Neuronal stem cell (in vitro differentiated cells): ENCODE results near the gene RRBP1.

Source experiments
- DNase-seq: peaks from one replicate; pipeline ENCODE4 v3.0.0-alpha.2; 2013; ENCODE audit warnings: low spot score
- H2AFZ ChIP-seq: one replicate; pipeline ENCODE4 v1.6.1; 2013; ENCODE audit warnings: mild to moderate bottlenecking, low read length, inconsistent platforms
- H2AK5ac ChIP-seq: 2 replicates; pipeline ENCODE4 v1.6.1; 2013; ENCODE audit warnings: low read depth, mild to moderate bottlenecking, inconsistent platforms, low read length, moderate library complexity, mixed read lengths
- H2BK120ac ChIP-seq: 2 replicates; pipeline ENCODE4 v1.6.1; 2013; ENCODE audit warnings: low read depth, mild to moderate bottlenecking, inconsistent platforms, low read length, moderate library complexity, mixed read lengths
- H2BK12ac ChIP-seq: one replicate; pipeline ENCODE4 v1.6.1; 2013; ENCODE audit warnings: low read length, inconsistent platforms
- H2BK15ac ChIP-seq: 2 replicates; pipeline ENCODE4 v1.6.1; 2013; ENCODE audit warnings: mild to moderate bottlenecking, low read length, inconsistent platforms, mixed read lengths
- H2BK5ac ChIP-seq: one replicate; pipeline ENCODE4 v1.6.1; 2013; ENCODE audit warnings: inconsistent platforms, mild to moderate bottlenecking, low read length, moderate library complexity
- H3K14ac ChIP-seq: one replicate; pipeline ENCODE4 v1.6.1; 2013; ENCODE audit warnings: low read length, inconsistent platforms
- H3K18ac ChIP-seq: 2 replicates; pipeline ENCODE4 v1.6.1; 2013; ENCODE audit warnings: low read length, inconsistent platforms
- H3K23ac ChIP-seq: 2 replicates; pipeline ENCODE4 v1.6.1; 2013; ENCODE audit warnings: low read depth, mild to moderate bottlenecking, mixed read lengths, low read length, inconsistent platforms; ENCODE audit not compliant: poor library complexity
- H3K27ac ChIP-seq: replicated peaks from 3 replicates; pipeline ENCODE4 v1.5.1; 2013; ENCODE audit warnings: low read length, inconsistent platforms
- H3K27me3 ChIP-seq, 3 experiments: 2 replicates each; pipeline ENCODE4 v1.6.1; 2013; ENCODE audit warnings: low read length in 3 of 3, mild to moderate bottlenecking in 2 of 3, inconsistent platforms in 1 of 3, low read depth in 1 of 3, mixed read lengths in 1 of 3, moderate library complexity in 1 of 3; ENCODE audit not compliant: control insufficient read depth in 3 of 3, insufficient read depth in 3 of 3
- H3K36me3 ChIP-seq, 2 donors: replicated peaks in 1 of 2; 2 replicates each; pipeline ENCODE4 v1.6.1; 2013; ENCODE audit warnings: low read length in 2 of 2; ENCODE audit not compliant: control insufficient read depth in 2 of 2, insufficient read depth in 2 of 2
- H3K4ac ChIP-seq: 2 replicates; pipeline ENCODE4 v1.6.1; 2013; ENCODE audit warnings: inconsistent platforms, mild to moderate bottlenecking, low read length, moderate library complexity
- H3K4me1 ChIP-seq, 2 donors: 1 replicate in 1 of 2; 2 replicates in 1 of 2; pipeline ENCODE4 v1.6.1; 2013; ENCODE audit warnings: low read length in 2 of 2, low read depth in 1 of 2; ENCODE audit not compliant: control insufficient read depth in 2 of 2, insufficient read depth in 1 of 2
- H3K4me2 ChIP-seq: one replicate; pipeline ENCODE4 v1.6.1; 2013; ENCODE audit warnings: mild to moderate bottlenecking, low read length, inconsistent platforms; ENCODE audit not compliant: insufficient read depth, poor library complexity, severe bottlenecking
- H3K4me3 ChIP-seq, 2 donors: 2 replicates each; pipeline ENCODE4 v1.5.1; 2013; ENCODE audit warnings: low read length in 2 of 2, mild to moderate bottlenecking in 2 of 2, inconsistent platforms in 1 of 2, moderate library complexity in 1 of 2
- H3K79me1 ChIP-seq: one replicate; pipeline ENCODE4 v1.6.1; 2013; ENCODE audit warnings: low read depth, mild to moderate bottlenecking, inconsistent platforms, low read length, moderate library complexity
- H3K9ac ChIP-seq: one replicate; pipeline ENCODE4 v1.6.1; 2013; ENCODE audit warnings: mild to moderate bottlenecking, low read depth, low read length, inconsistent platforms; ENCODE audit not compliant: poor library complexity
- H3K9me3 ChIP-seq, 2 donors: replicated peaks in 1 of 2; 2 replicates each; pipeline versions ENCODE3 to v1.6.1; 2013; ENCODE audit warnings: low read length in 2 of 2, mild to moderate bottlenecking in 2 of 2, inconsistent platforms in 1 of 2, low read depth in 1 of 2, mixed read lengths in 1 of 2, moderate library complexity in 1 of 2; ENCODE audit not compliant: control insufficient read depth in 2 of 2, insufficient read depth in 1 of 2
- H4K8ac ChIP-seq: one replicate; pipeline ENCODE4 v1.6.1; 2013; ENCODE audit warnings: low read depth, mild to moderate bottlenecking, inconsistent platforms, low read length, moderate library complexity
- H4K91ac ChIP-seq: one replicate; pipeline ENCODE4 v1.6.1; 2013; ENCODE audit warnings: low read length, low read depth, mild to moderate bottlenecking, inconsistent platforms; ENCODE audit not compliant: poor library complexity
- WGBS, 2 donors: extraction: QIAGEN DNeasy Blood & Tissue Kit; methylation state at CpG; one replicate each; pipeline ENCODE4 v1.1.7; 2013; ENCODE audit warnings: missing lambda C conversion rate in 2 of 2, mixed read lengths in 1 of 2; ENCODE audit not compliant: insufficient read length in 2 of 2, insufficient replicate concordance in 1 of 2; ENCODE audit errors: extremely low coverage in 2 of 2; 5-methylcytosine and 5-hydroxymethylcytosine counted together

Gene RRBP1

DNA sequence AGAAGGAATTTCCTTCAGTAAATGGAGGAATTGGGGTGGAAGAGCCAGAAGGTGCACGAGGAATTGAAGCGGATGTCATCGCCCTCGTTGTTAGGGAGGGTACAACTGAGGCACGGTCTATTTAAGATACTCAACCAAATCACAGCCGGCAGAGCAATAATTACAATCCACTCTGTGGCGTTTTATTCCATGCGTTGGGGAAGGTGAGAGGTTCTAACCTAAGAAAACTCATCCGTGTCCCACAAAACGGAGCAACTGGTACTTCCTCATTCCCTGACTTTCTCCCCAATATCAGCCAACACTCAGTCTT is 802 bp upstream of the RRBP1 start:
- no peak overlapping the region for H2AK5ac ChIP-seq
- peaks cover 0 to 9% of the 10 kb centered on the region in 2 donors for H3K4me1 ChIP-seq
- WGBS, 2 donors: no CpG with 5 or more reads among the region's 10 CpGs
- H3K27ac ChIP-seq: no peak overlapping the region
- peak overlapping the region; percentile 35 for H3K4me2 ChIP-seq
- H2BK5ac ChIP-seq: no peak overlapping the region
- peak overlapping the region; percentile 94 for H2AFZ ChIP-seq
- H3K4me3 ChIP-seq: peak overlapping the region; percentile 71 to 75
- no peak overlapping the region for H3K14ac ChIP-seq
- H3K4ac ChIP-seq: no peak overlapping the region
- H2BK15ac ChIP-seq: peak overlapping the region; percentile 7
- no peak overlapping the region for H3K23ac ChIP-seq
- no peaks in the 10 kb centered on the region for H3K36me3 ChIP-seq
- no peaks in the 10 kb centered on the region for H3K9me3 ChIP-seq
- H3K18ac ChIP-seq: no peak overlapping the region
- DNase-seq: no peak
- no peak overlapping the region for H2BK120ac ChIP-seq
- H4K91ac ChIP-seq: no peak overlapping the region
- H3K79me1 ChIP-seq: no peaks in the 10 kb centered on the region
- peaks cover 0 to 29% (median 4%) of the 10 kb centered on the region in 3 experiments for H3K27me3 ChIP-seq
- H3K9ac ChIP-seq: no peak overlapping the region
- H4K8ac ChIP-seq: no peak overlapping the region
- no peak overlapping the region for H2BK12ac ChIP-seq

DNA sequence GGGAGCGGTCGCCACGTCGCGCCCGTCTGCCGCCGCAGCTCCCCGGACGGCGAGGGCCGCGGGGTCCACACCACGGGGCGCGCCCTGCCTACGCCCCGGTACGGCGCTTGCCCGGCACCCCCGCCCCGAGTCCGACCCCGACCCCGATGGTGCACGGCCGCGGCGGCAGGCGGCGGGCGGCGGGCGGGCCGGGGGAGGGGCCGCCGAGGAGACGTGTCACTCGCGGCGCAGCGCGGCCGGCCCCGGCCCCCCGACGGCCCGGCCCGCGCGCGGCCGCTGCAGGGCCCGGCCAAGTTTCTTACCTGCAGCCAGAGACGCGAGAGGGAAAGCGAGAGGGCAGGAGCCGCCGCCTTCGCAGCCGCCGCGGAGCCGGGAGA is 328 bp downstream of the RRBP1 start:
- no peak overlapping the region for H2BK120ac ChIP-seq
- peaks cover 0 to 9% of the 10 kb centered on the region in 2 donors for H3K4me1 ChIP-seq
- no peaks in the 10 kb centered on the region for H3K79me1 ChIP-seq
- no peaks in the 10 kb centered on the region for H3K36me3 ChIP-seq
- H3K18ac ChIP-seq: peak overlapping the region; percentile 93
- no peak overlapping the region for H2BK5ac ChIP-seq
- no peak overlapping the region for H4K8ac ChIP-seq
- H3K23ac ChIP-seq: peak overlapping the region; percentile 61
- no peak overlapping the region for H3K4ac ChIP-seq
- H3K9ac ChIP-seq: peak overlapping the region; percentile 87
- H3K9me3 ChIP-seq: no peaks in the 10 kb centered on the region
- peak overlapping the region; percentile 94 for H2AFZ ChIP-seq
- WGBS, 2 donors: no CpG with 5 or more reads among the region's 65 CpGs
- peaks cover 0 to 24% (median 2%) of the 10 kb centered on the region in 3 experiments for H3K27me3 ChIP-seq
- no peak overlapping the region for H4K91ac ChIP-seq
- H2BK12ac ChIP-seq: no peak overlapping the region
- H3K14ac ChIP-seq: no peak overlapping the region
- peak overlapping the region; percentile 46 for H3K4me2 ChIP-seq
- no peak overlapping the region for H3K27ac ChIP-seq
- peak overlapping the region; percentile 71 to 98 for H3K4me3 ChIP-seq
- no peak overlapping the region for H2AK5ac ChIP-seq
- no peak overlapping the region for H2BK15ac ChIP-seq
- no peak for DNase-seq

DNA sequence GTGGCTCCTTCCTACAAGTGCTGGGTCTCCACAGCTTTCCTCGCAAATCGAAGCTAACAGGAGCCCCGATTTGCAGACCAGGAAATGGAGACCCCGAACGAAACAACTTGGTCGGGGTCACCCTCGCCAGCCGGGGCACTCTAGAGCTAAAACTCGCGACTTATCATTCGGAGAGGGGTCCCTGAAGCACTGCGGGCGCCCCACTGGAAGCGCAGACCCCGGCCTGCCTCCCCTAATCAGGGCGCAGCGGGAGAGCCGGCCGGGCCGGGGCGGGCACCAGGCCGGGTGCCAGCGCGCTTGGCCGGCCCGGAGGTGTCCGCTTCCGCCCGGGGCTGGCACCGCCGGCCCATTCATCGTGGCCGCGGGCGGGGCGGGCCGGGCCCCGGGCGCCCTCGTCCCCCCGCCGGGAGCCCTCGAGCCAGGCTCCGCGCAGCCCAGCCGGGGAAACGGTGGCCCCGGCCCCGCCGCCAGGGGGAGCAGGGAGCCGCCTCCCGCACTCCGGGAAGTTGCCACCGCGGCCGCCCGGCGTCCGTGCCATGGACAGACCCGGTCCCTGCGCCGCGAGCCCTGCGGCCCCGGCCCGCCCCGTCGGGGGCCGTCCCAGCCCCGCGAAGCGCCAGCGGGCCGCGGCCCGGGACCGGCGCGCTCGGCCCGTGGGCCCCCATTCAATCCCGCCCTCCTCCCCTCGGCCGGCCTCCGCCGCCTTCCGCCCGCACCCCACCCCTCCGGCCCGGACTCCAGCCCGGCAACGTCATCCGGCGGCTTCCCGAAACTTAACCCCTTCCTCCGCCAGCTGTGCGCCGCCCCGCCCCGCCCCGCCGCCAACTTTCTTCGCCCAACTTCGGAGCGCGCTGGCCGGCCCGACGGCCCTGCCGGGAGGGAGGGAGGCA is 961 bp downstream of the RRBP1 start:
- Histone ChIP-seq H3K4ac (no peak overlapping the region), H3K9me3 (no peaks in the 10 kb centered on the region), H2BK12ac (no peak overlapping the region), H3K23ac (no peak overlapping the region), H4K91ac (no peak overlapping the region), H2BK15ac (no peak overlapping the region), H4K8ac (no peak overlapping the region), H2BK5ac (no peak overlapping the region), H3K36me3 (no peaks in the 10 kb centered on the region), H3K4me2 (peak overlapping the region; percentile 94), H3K4me1 (peaks cover 0 to 9% of the 10 kb centered on the region in 2 donors), H3K27me3 (peaks cover 0 to 17% (median 2%) of the 10 kb centered on the region in 3 experiments), H2AK5ac (peak overlapping the region; percentile 42), H3K18ac (peak overlapping the region; percentile 86), H3K9ac (peak overlapping the region; percentile 64), H3K79me1 (no peaks in the 10 kb centered on the region), H2BK120ac (no peak overlapping the region), H3K14ac (no peak overlapping the region), H2AFZ (peak overlapping the region; percentile 94), H3K27ac (no peak overlapping the region), H3K4me3 (peak overlapping the region; percentile 71 to 98)
- DNase-seq: peak; percentile 72
- no CpG with 5 or more reads among the region's 110 CpGs for WGBS, 2 donors

DNA sequence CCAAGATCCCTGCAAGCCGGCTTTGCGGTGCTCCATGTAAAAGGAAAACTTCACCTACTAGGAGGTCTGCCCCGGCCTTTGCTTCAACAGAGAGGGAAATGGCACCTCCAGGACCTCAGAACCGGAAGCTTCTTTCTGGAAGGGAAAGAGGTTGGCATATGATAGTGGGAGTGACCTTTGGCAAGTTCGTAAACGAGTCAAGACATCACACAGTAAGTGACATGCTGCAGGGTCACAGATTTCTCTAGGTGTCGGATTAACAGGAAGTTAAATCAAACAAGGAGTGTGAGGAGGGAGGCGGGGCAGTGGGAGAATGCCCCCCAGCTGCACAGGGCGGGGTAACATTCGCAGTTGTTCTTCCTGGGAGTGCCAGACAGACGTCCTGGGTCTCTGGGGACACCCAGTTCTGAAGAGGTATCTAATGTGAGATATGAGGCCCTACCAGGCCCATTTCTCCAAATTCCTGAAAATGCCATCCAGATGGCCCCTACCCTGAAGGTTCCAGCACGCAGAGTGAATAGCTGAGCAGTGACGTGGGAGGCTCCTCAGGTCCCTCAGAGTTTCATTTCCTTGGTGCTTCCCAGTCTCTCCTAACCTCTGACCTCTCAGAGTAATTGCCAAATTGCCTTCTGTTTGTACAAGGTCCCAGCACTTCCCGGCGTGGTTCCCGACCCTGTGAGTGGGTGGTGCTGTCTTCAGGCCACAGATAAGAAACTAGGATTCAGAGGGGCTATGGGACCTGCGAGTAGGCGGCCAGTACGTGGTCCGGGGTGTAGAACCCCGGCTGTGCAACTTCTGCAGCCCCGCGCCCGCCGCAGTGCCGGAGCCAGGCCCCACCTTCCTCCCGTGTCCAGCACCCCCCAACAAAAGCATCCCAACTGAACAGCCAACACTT is 1.9 kb downstream of the RRBP1 start:
- no peak overlapping the region for H2BK15ac ChIP-seq
- H4K8ac ChIP-seq: no peak overlapping the region
- H3K79me1 ChIP-seq: no peaks in the 10 kb centered on the region
- no peaks in the 10 kb centered on the region for H3K36me3 ChIP-seq
- peaks cover 0 to 9% of the 10 kb centered on the region in 2 donors for H3K4me1 ChIP-seq
- H2AK5ac ChIP-seq: peak overlapping the region; percentile 42
- H2BK120ac ChIP-seq: no peak overlapping the region
- peak overlapping the region; percentile 71 to 98 for H3K4me3 ChIP-seq
- H3K23ac ChIP-seq: no peak overlapping the region
- peaks cover 0 to 17% (median 2%) of the 10 kb centered on the region in 3 experiments for H3K27me3 ChIP-seq
- H3K9me3 ChIP-seq: no peaks in the 10 kb centered on the region
- no peak overlapping the region for H3K14ac ChIP-seq
- peak overlapping the region; percentile 94 for H3K4me2 ChIP-seq
- no peak overlapping the region for H3K27ac ChIP-seq
- H2BK12ac ChIP-seq: peak overlapping the region; percentile 46
- peak overlapping the region; percentile 94 for H2AFZ ChIP-seq
- H4K91ac ChIP-seq: no peak overlapping the region
- H2BK5ac ChIP-seq: no peak overlapping the region
- peak overlapping the region; percentile 63 for H3K9ac ChIP-seq
- no peak overlapping the region for H3K4ac ChIP-seq
- H3K18ac ChIP-seq: peak overlapping the region; percentile 86
- no CpG with 5 or more reads among the region's 27 CpGs for WGBS, 2 donors
- peak; percentile 20 for DNase-seq
